ENCODE measurements around the gene SEMA5A.
"Not testable (repeated sequence)": the region's sequence is repeated elsewhere in the genome, so short reads cannot be mapped to it uniquely, and the experiment has no call there.

The SEMA5A gene

GRCh38 chr5:9401786-9402472, 143.9 kb downstream of the SEMA5A start:
- DNase-seq (ENCODE audit: low read depth) = no peak
- no peak for TF ChIP-seq CTCF (IDR thresholded peaks at IDR 0.05; ENCODE audit: control insufficient read depth, extremely low read depth, insufficient read depth)
- H3K4me3 ChIP-seq (ENCODE audit: low read depth, low read length) = no peak overlapping the region

GRCh38 chr5:9399783-9400182, 146.1 kb downstream of the SEMA5A start:
- DNase-seq (ENCODE audit: low read depth); H3K4me3 ChIP-seq (ENCODE audit: low read depth, low read length): not testable (repeated sequence)

DNA sequence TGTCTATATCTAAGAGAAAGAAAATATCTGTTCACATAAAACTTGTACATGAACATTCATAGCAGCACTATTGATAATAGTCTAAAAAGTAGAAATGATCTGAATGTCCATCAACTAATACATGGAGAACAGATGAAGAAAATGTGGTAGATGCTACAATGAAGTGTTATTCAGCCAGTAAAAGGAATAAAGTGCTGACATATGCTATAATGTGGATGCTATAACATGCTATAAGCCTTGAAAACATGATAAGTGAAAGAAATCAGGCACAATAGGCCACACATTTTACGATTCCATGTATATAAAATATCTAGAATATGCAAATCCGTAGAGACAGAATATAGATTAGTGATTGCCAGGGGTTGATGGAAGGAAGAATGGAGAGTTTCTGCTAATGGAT, 146.8 kb downstream of the SEMA5A start:
- TF ChIP-seq CTCF (IDR thresholded peaks at IDR 0.05; ENCODE audit: control insufficient read depth, extremely low read depth, insufficient read depth) = no peak
- DNase-seq (ENCODE audit: low read depth) = no peak
- no peak overlapping the region for H3K4me3 ChIP-seq (ENCODE audit: low read depth, low read length)

DNA sequence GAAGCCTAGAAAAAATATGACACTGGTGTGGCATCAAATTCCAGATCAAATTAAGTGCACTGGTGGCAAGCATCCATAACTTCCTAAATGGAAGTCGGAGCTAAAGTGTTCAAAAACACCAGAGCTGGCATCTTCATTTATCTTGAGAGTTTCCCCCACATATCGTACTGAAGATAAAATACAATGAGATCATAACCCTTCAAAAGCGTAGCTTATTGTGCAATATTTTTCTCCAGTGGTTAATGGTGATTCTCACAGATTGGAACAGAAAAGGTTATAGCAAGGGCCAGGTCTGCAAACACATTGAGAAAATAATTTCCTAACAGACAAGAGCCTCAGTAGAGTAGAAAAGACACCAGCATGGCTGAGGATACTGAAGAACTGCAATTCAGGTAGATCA, 147.6 kb downstream of the SEMA5A start:
- no peak overlapping the region for H3K4me3 ChIP-seq (ENCODE audit: low read depth, low read length)
- no peak for TF ChIP-seq CTCF (IDR thresholded peaks at IDR 0.05; ENCODE audit: control insufficient read depth, extremely low read depth, insufficient read depth)
- DNase-seq (ENCODE audit: low read depth) = no peak

DNA sequence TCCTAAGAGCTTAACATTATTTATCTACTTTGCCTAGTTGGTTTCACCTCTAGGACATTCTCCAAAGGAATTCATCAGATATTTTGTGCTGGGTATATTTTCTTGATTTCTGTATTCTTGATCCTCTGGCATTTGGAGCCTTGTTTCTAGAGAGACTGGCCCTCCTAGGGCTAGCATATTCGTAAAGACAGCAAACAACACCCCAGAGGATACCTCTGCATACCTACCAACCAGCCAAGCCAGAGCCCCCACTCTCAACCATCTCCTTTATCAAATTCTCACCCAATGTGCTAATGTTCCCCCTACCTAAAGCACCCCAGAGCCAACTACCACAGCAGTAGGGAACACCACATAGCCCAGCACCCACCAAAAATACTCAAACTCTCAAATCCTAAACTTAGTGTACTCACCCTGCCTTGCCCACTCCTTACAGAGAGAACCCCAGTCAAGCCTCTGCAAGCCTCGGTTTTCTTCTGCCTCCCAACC, 149.5 kb downstream of the SEMA5A start:
- no peak for TF ChIP-seq CTCF (IDR thresholded peaks at IDR 0.05; ENCODE audit: control insufficient read depth, extremely low read depth, insufficient read depth)
- no peak for DNase-seq (ENCODE audit: low read depth)
- H3K4me3 ChIP-seq (ENCODE audit: low read depth, low read length) = no peak overlapping the region

- no peak overlapping the region for H3K4me3 ChIP-seq (ENCODE audit: low read depth, low read length)
- no peak for TF ChIP-seq CTCF (IDR thresholded peaks at IDR 0.05; ENCODE audit: control insufficient read depth, extremely low read depth, insufficient read depth)
- no peak for DNase-seq (ENCODE audit: low read depth)
Observed at GRCh38 chr5:9395706-9396105, 150.2 kb downstream of the SEMA5A start.

GRCh38 chr5:9394221-9394620, 151.7 kb downstream of the SEMA5A start:
- no peak overlapping the region for H3K4me3 ChIP-seq (ENCODE audit: low read depth, low read length)
- no peak for TF ChIP-seq CTCF (IDR thresholded peaks at IDR 0.05; ENCODE audit: control insufficient read depth, extremely low read depth, insufficient read depth)

More at GRCh38 chr5:9394221-9394620, 151.7 kb downstream of the SEMA5A start:
- no peak for DNase-seq (ENCODE audit: low read depth)

Measured in LNCaP clone FGC (cell line).